Measurements from ENCODE around the gene CARD11. TPM values are rescaled to one million over a fixed set of nuclear protein-coding genes. Genes with fewer than 3 reads are reported as not detected.

The CARD11 gene
- total RNA-seq, 1 donor, result not detected

- no peak for DNase-seq (ENCODE audit: low read depth)
- TF ChIP-seq, protein P1, sequence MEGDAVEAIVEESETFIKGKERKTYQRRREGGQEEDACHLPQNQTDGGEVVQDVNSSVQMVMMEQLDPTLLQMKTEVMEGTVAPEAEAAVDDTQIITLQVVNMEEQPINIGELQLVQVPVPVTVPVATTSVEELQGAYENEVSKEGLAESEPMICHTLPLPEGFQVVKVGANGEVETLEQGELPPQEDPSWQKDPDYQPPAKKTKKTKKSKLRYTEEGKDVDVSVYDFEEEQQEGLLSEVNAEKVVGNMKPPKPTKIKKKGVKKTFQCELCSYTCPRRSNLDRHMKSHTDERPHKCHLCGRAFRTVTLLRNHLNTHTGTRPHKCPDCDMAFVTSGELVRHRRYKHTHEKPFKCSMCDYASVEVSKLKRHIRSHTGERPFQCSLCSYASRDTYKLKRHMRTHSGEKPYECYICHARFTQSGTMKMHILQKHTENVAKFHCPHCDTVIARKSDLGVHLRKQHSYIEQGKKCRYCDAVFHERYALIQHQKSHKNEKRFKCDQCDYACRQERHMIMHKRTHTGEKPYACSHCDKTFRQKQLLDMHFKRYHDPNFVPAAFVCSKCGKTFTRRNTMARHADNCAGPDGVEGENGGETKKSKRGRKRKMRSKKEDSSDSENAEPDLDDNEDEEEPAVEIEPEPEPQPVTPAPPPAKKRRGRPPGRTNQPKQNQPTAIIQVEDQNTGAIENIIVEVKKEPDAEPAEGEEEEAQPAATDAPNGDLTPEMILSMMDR (IDR thresholded peaks at IDR 0.05; ENCODE audit: insufficient read depth, low read depth, low read length), result no peak
- H3K4me3 ChIP-seq (ENCODE audit: low read depth, low read length), result no peak overlapping the region
These were observed 32.3 kb downstream of the CARD11 start for GRCh38 chr7:3011211-3011852.

DNA sequence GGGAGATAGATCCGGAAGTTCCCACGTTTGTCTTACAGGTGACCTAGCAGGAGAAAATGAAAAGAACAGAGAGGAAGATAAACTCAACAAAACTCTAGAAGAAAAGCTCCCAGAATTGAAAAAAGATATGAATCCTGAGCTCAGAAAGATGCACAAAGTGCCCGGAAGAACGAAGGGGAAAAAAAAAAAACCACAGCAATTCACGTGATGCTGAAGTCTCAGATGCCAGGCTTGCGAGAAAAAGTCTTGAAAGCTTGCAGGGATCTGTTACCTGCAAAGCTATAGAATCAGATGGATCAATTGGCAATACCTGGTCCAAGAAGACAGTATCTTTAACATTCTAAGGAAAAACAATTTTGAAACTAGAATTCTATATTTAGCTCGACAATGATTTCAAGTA, 33.5 kb downstream of the CARD11 start:
- TF ChIP-seq, protein P1 (IDR thresholded peaks at IDR 0.05; ENCODE audit: insufficient read depth, low read depth, low read length), result no peak
- H3K4me3 ChIP-seq (ENCODE audit: low read depth, low read length), result no peak overlapping the region
- no peak for DNase-seq (ENCODE audit: low read depth)

DNA sequence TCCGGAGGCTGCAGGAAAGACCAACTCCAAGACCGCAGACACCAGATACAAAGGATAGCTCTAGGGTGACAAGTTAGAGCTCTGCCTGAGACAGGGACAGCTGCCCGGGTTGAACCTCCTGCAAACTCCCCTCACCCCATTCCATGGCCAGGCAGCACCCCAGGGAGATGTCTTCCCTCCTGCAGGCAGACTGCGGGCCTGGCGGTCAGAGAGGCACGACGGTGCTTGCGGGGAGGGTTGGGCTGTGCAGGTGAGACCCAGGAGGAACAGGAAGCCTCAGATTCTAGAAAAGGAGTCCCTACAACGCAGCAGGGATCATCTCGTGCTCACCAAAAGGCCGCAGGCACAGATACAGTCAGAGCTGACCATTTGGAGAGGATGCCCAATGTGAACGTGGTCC, 34.6 kb downstream of the CARD11 start:
- no peak overlapping the region for H3K4me3 ChIP-seq (ENCODE audit: low read depth, low read length)
- no peak for DNase-seq (ENCODE audit: low read depth)
- TF ChIP-seq, protein P1 (IDR thresholded peaks at IDR 0.05; ENCODE audit: insufficient read depth, low read depth, low read length), result no peak

DNA sequence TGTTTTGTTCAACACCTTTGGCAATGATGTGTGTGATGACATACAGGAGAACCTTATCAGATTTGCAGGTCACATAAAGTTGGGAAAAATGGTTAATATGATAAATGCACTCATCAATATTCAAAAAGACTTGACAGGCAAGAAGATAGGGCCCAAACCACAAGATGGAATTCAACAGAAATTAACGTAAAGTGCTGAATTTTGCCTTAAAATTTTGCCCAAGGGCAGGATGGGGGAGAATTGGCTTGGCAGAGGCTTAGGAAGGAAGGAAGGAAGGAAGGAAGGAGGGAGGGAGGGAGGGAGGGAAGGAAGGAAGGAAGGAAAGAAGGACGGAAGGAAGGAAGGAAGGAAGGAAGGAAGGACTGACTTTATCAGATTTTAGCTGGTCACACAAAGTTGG, 35.3 kb downstream of the CARD11 start:
- TF ChIP-seq, protein P1 (IDR thresholded peaks at IDR 0.05; ENCODE audit: insufficient read depth, low read depth, low read length), result no peak

DNA sequence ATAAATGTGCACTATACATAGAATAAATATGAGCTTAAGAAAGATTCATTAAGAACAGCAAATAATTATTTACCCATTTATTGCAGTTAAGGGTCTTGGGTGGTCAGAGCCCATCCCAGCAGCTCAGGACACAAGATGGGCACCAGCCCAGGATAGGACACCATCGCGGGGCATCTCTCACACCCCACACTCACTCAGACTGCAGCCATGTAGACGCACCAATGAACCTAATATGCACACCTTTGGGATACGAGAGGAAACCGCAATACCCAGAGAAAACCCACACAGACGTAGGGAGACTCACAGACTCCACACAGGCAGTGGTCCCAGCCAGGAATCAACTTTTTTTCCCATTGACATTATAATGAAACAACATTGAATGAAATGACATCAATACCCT, 36.0 kb downstream of the CARD11 start:
- DNase-seq (ENCODE audit: low read depth), result no peak
- H3K4me3 ChIP-seq (ENCODE audit: low read depth, low read length), result no peak overlapping the region
- TF ChIP-seq, protein P1 (IDR thresholded peaks at IDR 0.05; ENCODE audit: insufficient read depth, low read depth, low read length), result no peak

More for the DNA sequence above, 35.3 kb downstream of the CARD11 start:
- no peak overlapping the region for H3K4me3 ChIP-seq (ENCODE audit: low read depth, low read length)
- DNase-seq (ENCODE audit: low read depth), result no peak

DNA sequence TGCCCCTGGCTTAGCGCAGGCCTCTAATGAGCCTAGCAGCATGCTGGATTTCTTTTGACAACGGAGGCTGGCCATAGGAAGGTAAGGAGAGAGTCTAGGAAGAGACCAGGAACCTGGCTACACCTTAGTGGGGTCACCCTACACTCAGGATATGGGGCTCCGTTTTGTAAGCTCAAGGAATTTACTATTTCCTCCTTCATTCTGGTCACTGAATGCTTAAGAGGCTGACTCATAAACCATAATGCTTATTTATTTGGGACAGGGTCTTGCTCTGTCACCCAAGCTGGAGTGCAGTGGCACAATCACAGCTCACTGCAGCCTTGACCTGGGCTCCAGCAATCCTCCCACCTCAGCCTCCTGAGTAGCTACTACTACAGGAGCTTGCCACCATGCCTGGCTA, 38.4 kb downstream of the CARD11 start:
- TF ChIP-seq, protein P1 (IDR thresholded peaks at IDR 0.05; ENCODE audit: insufficient read depth, low read depth, low read length), result no peak
- H3K4me3 ChIP-seq (ENCODE audit: low read depth, low read length), result no peak overlapping the region
- DNase-seq (ENCODE audit: low read depth), result no peak

DNA sequence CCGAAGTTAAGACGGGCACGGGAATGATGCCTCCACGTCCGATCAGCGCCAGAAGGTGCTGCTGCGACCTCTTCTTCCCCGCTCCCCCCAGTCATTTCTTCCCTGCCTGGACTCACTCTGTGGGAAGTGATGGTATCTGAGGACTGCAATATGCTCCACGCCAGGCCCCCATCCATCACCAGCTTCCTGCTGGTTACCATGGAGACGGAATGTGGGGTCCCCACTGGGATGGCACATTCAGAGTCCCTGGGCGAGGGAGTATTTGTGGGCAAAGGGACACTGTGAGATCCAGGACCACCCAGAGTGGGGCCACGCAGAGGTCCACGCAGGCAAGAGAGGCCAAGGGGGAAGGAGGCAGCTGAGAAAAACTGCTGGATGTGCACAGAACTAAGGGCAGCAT, 39.7 kb downstream of the CARD11 start:
- H3K4me3 ChIP-seq (ENCODE audit: low read depth, low read length), result no peak overlapping the region
- TF ChIP-seq, protein P1 (IDR thresholded peaks at IDR 0.05; ENCODE audit: insufficient read depth, low read depth, low read length), result no peak
- no peak for DNase-seq (ENCODE audit: low read depth)
